Pancreas (tissue), 10 donors: Measurements from ENCODE around the gene WWP2. TPM values are rescaled to one million over a fixed set of nuclear protein-coding genes. Genes with fewer than 3 reads are reported as not detected.

Experiments used
- ATAC-seq, 4 donors: fragments of 200-7000 bp; cut with Tn5 transposase; one replicate each; pipeline versions ENCODE4 v1.8.0 to v1.9.1; 2020; ENCODE audit warnings: mild to moderate bottlenecking in 4 of 4, moderate library complexity in 4 of 4
- DNase-seq, 6 donors: peaks; one replicate each; pipeline ENCODE4 v3.0.0-alpha.2; 2020
- FAIRE-seq: peaks from 2 replicates; lab custom pipeline; 2012; peaks lifted over from hg19 to GRCh38; lab: Jason Lieb, UNC
- H3K27ac ChIP-seq, 4 donors: fragments of 200-600 bp; sonication (generic); 1 replicate in 3 of 4; 2 replicates in 1 of 4; pipeline versions ENCODE4 v1.5.0 to v1.8.0; 2020
- H3K27me3 ChIP-seq, 4 donors: fragments of 200-600 bp; one replicate each; pipeline ENCODE4 v1.8.0; 2021
- H3K36me3 ChIP-seq, 3 donors: fragments of 200-600 bp; sonication (generic) in 1 of 3; one replicate each; pipeline versions ENCODE4 v1.5.0 to v1.8.0; 2020 to 2021
- H3K4me1 ChIP-seq, 3 donors: fragments of 200-600 bp; one replicate each; pipeline ENCODE4 v1.8.0; 2021
- H3K4me3 ChIP-seq, 4 donors: fragments of 200-600 bp; sonication (generic) in 2 of 4; one replicate each; pipeline versions ENCODE4 v1.5.0 to v1.8.0; 2020 to 2021
- H3K9me3 ChIP-seq, 4 donors: fragments of 200-600 bp; one replicate each; pipeline ENCODE4 v1.8.0; 2021
- CTCF ChIP-seq, 4 donors: fragments of 200-600 bp; sonication (generic) in 3 of 4; IDR thresholded peaks; one replicate each; pipeline versions ENCODE4 v1.5.0 to v1.8.0; 2021; ENCODE audit warnings: antibody characterized with exemption in 4 of 4
- WGBS, 2 donors: extraction: QIAGEN DNeasy Blood & Tissue Kit; methylation state at CpG; one replicate each; pipeline ENCODE4 v1.1.7; 2013; 5-methylcytosine and 5-hydroxymethylcytosine counted together
- intact Hi-C, 3 donors: fragments of 100-400 bp; cut with DNase I; formaldehyde crosslinking; loops; one replicate each; pipeline versions ENCODE4 v1.11.1 to v1.14.2; 2022
- polyA plus RNA-seq, 2 donors: library from polyadenylated mRNA; stranded (reverse); fragments of 200-250 nt; gene quantifications; one replicate each; pipeline ENCODE4 v1.2.3, GENCODE V29; 2013
- total RNA-seq, 6 donors: library from RNA; stranded (reverse); fragmentation: NEBNext Ultra II Directional in 4 of 6; extraction: Animal tissue kit (Norgen Biotek cat#: 25700) in 4 of 6; gene quantifications; one replicate each; pipeline versions ENCODE4 v1.2.1 to v1.2.4, GENCODE V29; 2021 to 2023
- donor health status: healthy with polysubstance abuse.
- donor health status: DM: no; HTN: no; CAD: no; lungs with moderate emphysema.
- donor health status: DM: no; HTN: no; CAD: no.
- donor health status: control.
- donor health status: control.
- donor health status: Bipolar disorder and iron deficiency.
- donor health status: DM: yes; HTN: yes; CAD: no.
- donor health status: DM: no; HTN: no; CAD: no.
- donor health status: DM: no; HTN: no; CAD: no.
- donor health status: DM: yes; HTN: yes; CAD: no.

WWP2 gene
- total and polyA plus RNA-seq, 8 donors = 27.4 to 50.4 (median 35.4) TPM

- Histone ChIP-seq H3K27ac (no peak overlapping the region), H3K27me3 (no peaks in the 10 kb centered on the region), H3K36me3 (no peaks in the 10 kb centered on the region), H3K4me1 (no peaks in the 10 kb centered on the region), H3K9me3 (no peaks in the 10 kb centered on the region), H3K4me3 (no peak overlapping the region)
- TF ChIP-seq CTCF (IDR thresholded peaks at IDR 0.05) = no peak
- DNase-seq (no peak), ATAC-seq (no peak), FAIRE-seq (no peak)
- WGBS, 2 donors = 90 to 95% methylated on average over 6 of the region's 6 CpGs
- intact Hi-C loops = no loop called here
Measured at GRCh38 chr16:69922200-69922599, 160.1 kb downstream of the WWP2 start.

GRCh38 chr16:69924041-69924775 is 162.1 kb downstream of the WWP2 start:
- TF ChIP-seq CTCF (IDR thresholded peaks at IDR 0.05) = no peak
- Histone ChIP-seq H3K4me3 (no peak overlapping the region), H3K9me3 (no peaks in the 10 kb centered on the region), H3K4me1 (no peaks in the 10 kb centered on the region), H3K27ac (peak overlapping the region in 3 of 4 donors; percentile 33 to 76 (median 72)), H3K27me3 (no peaks in the 10 kb centered on the region), H3K36me3 (no peaks in the 10 kb centered on the region)
- WGBS, 2 donors = 71 to 78% methylated on average over 11 of the region's 11 CpGs
- ATAC-seq (no peak), DNase-seq (no peak), FAIRE-seq (no peak)
- intact Hi-C loops = no loop called here

- Histone ChIP-seq H3K36me3 (no peaks in the 10 kb centered on the region), H3K9me3 (no peaks in the 10 kb centered on the region), H3K27me3 (no peaks in the 10 kb centered on the region), H3K4me1 (no peaks in the 10 kb centered on the region), H3K27ac (peak overlapping the region; percentile 43 to 76 (median 72)), H3K4me3 (peak overlapping the region in 1 of 4 donors; percentile 12)
- no peak for TF ChIP-seq CTCF (IDR thresholded peaks at IDR 0.05)
- WGBS, 2 donors = 58 to 77% methylated on average over 19 of the region's 19 CpGs
- DNase-seq = peak in 5 of 6 donors; percentile 35 to 72 (median 61)
- intact Hi-C loops = no loop called here
- FAIRE-seq = no peak
- peak; percentile 61 to 76 (median 72) for ATAC-seq
Measured at GRCh38 chr16:69924777-69925191, 162.7 kb downstream of the WWP2 start.

- ATAC-seq (no peak), FAIRE-seq (no peak), DNase-seq (no peak)
- peak overlapping the region in 1 of 4 donors; percentile 12 for H3K4me3 ChIP-seq
- no peaks in the 10 kb centered on the region for H3K9me3 ChIP-seq
- H3K27me3 ChIP-seq = no peaks in the 10 kb centered on the region
- no peak for TF ChIP-seq CTCF (IDR thresholded peaks at IDR 0.05)
- no peaks in the 10 kb centered on the region for H3K36me3 ChIP-seq
- H3K4me1 ChIP-seq = no peaks in the 10 kb centered on the region
- 70 to 76% methylated on average over 8 of the region's 8 CpGs for WGBS, 2 donors
- intact Hi-C loops = no loop called here
- H3K27ac ChIP-seq = peak overlapping the region; percentile 43 to 76 (median 72)
Measured at GRCh38 chr16:69925311-69925710, 163.2 kb downstream of the WWP2 start.

GRCh38 chr16:69926241-69926640 is 164.1 kb downstream of the WWP2 start:
- ATAC-seq = no peak
- H3K27ac ChIP-seq = no peak overlapping the region
- no peaks in the 10 kb centered on the region for H3K9me3 ChIP-seq
- peaks cover 0 to 1% (median under 1%) of the 10 kb centered on the region in 3 donors for H3K36me3 ChIP-seq
- DNase-seq = no peak
- no peaks in the 10 kb centered on the region for H3K4me1 ChIP-seq
- intact Hi-C loops = no loop called here
- TF ChIP-seq CTCF (IDR thresholded peaks at IDR 0.05) = no peak
- H3K27me3 ChIP-seq = no peaks in the 10 kb centered on the region
- FAIRE-seq = no peak
- no peak overlapping the region for H3K4me3 ChIP-seq
- WGBS, 2 donors = 81 to 85% methylated on average over 8 of the region's 8 CpGs
